HUES48 (cell line): ENCODE measurements around the gene TTC39C.
A peak's percentile ranks its signal among the peaks of the same experiment; 100 is the strongest.

ENCODE experiments used
- H3K27ac ChIP-seq: one replicate; pipeline ENCODE4 v1.7.0; 2013; ENCODE audit warnings: low read depth, low read length, inconsistent platforms
- H3K27me3 ChIP-seq: 2 replicates; pipeline ENCODE4 v1.6.1; 2013; ENCODE audit warnings: mild to moderate bottlenecking, low read length; ENCODE audit not compliant: control insufficient read depth, insufficient read depth
- H3K36me3 ChIP-seq: 2 replicates; pipeline ENCODE4 v1.6.1; 2013; ENCODE audit warnings: low read length; ENCODE audit not compliant: control insufficient read depth, insufficient read depth
- H3K4me1 ChIP-seq: 2 replicates; pipeline ENCODE4 v1.6.1; 2013; ENCODE audit warnings: mild to moderate bottlenecking, low read length; ENCODE audit not compliant: control insufficient read depth, insufficient read depth
- H3K4me3 ChIP-seq: 2 replicates; pipeline ENCODE4 v1.5.1; 2013; ENCODE audit warnings: mild to moderate bottlenecking, low read depth, low read length
- H3K9ac ChIP-seq: 2 replicates; pipeline ENCODE4 v1.6.1; 2013; ENCODE audit warnings: mild to moderate bottlenecking, low read depth, low read length, moderate library complexity
- H3K9me3 ChIP-seq: 2 replicates; pipeline ENCODE4 v1.6.1; 2013; ENCODE audit warnings: low read length; ENCODE audit not compliant: control insufficient read depth, insufficient read depth

TTC39C gene

GRCh38 chr18:24094561-24094960 lies 80.0 kb downstream of the TTC39C start:
- Histone ChIP-seq H3K27me3 (no peaks in the 10 kb centered on the region), H3K4me1 (no peaks in the 10 kb centered on the region), H3K36me3 (peaks cover 11% of the 10 kb centered on the region; the same call in 1 of the 2 replicates), H3K27ac (no peak overlapping the region), H3K9me3 (peaks cover 3% of the 10 kb centered on the region; the same call in 1 of the 2 replicates), H3K4me3 (no peak overlapping the region), H3K9ac (no peak overlapping the region)

GRCh38 chr18:24095976-24096375 lies 81.4 kb downstream of the TTC39C start:
- no peaks in the 10 kb centered on the region for H3K4me1 ChIP-seq
- no peak overlapping the region for H3K27ac ChIP-seq
- no peak overlapping the region for H3K4me3 ChIP-seq
- H3K27me3 ChIP-seq, result no peaks in the 10 kb centered on the region
- peaks cover 11% of the 10 kb centered on the region; the same call in 1 of the 2 replicates for H3K36me3 ChIP-seq
- peaks cover 3% of the 10 kb centered on the region; the same call in 1 of the 2 replicates for H3K9me3 ChIP-seq
- H3K9ac ChIP-seq, result no peak overlapping the region

DNA sequence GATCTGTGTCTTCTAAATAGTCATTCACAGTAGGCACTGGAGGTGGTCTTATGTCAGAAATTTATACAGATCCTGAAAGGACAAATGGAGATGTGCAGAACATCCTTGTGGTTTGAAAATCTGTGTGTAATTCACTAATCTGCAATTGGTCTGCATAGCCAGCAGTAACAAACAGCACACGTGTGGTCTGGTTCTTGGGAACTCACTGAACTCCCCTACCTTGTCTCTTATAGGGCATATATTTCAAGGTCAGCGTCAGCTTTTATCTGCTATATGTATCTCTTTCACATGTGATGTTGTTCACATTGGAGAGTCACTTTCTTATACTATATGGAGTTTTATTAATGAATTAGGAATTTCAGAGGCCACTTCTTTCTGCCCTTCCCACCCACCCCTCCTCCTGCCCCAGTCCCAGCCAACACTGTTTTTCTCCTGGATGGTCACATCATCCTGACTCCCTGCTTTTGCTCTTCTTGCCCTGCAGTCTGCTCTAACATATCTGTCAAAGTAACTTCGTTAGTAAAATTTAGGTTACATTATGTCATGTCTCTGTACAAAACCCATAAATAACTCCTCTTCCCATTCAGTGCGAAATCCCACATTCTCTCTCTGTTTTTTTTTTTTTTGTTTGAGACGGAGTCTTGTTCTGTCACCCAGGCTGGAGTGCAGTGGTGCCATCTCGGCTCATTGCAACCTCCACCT lies 88.9 kb downstream of the TTC39C start:
- Histone ChIP-seq H3K27me3 (no peaks in the 10 kb centered on the region), H3K36me3 (0 out of 2 replicates have a peak, but pooled peaks cover 3% of the 10 kb centered on the region), H3K9me3 (no peaks in the 10 kb centered on the region), H3K9ac (no peak overlapping the region), H3K4me3 (no peak overlapping the region), H3K4me1 (no peaks in the 10 kb centered on the region), H3K27ac (no peak overlapping the region)

DNA sequence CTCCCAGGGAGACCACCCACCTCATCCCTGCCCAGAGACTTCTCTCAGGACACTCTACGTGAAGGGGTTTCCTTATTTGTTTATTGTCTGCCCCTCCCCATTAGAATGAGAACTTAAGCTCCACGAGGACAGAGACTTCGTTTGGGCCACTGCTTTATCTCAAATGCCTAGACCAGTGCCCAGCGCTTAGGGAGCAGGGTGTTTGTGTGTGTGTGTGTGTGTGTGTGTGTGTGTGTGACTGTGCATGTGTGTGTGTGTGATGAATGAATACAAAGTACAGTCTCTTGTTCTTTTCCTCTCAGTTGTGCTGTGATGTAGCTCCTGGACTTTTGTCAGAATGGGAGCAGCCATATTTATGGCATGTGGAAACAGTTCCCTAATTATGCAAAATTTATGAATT lies 89.9 kb downstream of the TTC39C start:
- Histone ChIP-seq H3K27me3 (no peaks in the 10 kb centered on the region), H3K9ac (no peak overlapping the region), H3K9me3 (no peaks in the 10 kb centered on the region), H3K4me1 (no peaks in the 10 kb centered on the region), H3K36me3 (0 out of 2 replicates have a peak, but pooled peaks cover 3% of the 10 kb centered on the region), H3K27ac (no peak overlapping the region), H3K4me3 (no peak overlapping the region)

GRCh38 chr18:24108641-24109040 lies 94.1 kb downstream of the TTC39C start:
- Histone ChIP-seq H3K4me1 (peaks cover 5% of the 10 kb centered on the region), H3K27ac (no peak overlapping the region), H3K36me3 (no peaks in the 10 kb centered on the region), H3K9ac (no peak overlapping the region), H3K9me3 (no peaks in the 10 kb centered on the region), H3K4me3 (no peak overlapping the region), H3K27me3 (no peaks in the 10 kb centered on the region)

GRCh38 chr18:24111936-24112335 lies 97.4 kb downstream of the TTC39C start:
- peaks cover 8% of the 10 kb centered on the region; the same call in 1 of the 2 replicates for H3K36me3 ChIP-seq

DNA sequence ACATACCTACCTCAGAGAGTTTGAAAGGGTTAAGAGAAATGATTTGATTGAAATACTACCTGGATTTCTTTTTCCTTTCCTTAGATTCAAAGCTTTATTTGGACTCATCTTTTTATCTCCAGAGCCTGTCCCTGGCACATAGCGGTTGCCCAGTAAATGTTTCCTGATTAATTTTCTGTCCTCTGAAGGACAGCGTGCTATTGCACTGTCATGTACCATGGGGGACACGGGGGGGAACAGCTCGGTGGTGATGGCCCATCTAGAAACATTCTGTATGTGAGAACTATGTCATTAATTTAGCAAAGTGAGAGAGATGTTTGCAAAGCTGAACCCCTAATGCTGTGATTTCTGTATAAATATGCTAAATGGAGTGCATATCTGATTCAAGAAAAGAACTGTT lies 97.9 kb downstream of the TTC39C start:
- Histone ChIP-seq H3K27me3 (no peaks in the 10 kb centered on the region), H3K36me3 (peaks cover 8% of the 10 kb centered on the region; the same call in 1 of the 2 replicates), H3K9me3 (no peaks in the 10 kb centered on the region), H3K4me3 (no peak overlapping the region), H3K9ac (no peak overlapping the region), H3K4me1 (peaks cover 5% of the 10 kb centered on the region), H3K27ac (peak overlapping the region; percentile 2)

More at GRCh38 chr18:24111936-24112335, 97.4 kb downstream of the TTC39C start:
- Histone ChIP-seq H3K9ac (no peak overlapping the region), H3K27me3 (no peaks in the 10 kb centered on the region), H3K4me1 (peaks cover 5% of the 10 kb centered on the region), H3K9me3 (no peaks in the 10 kb centered on the region), H3K4me3 (no peak overlapping the region), H3K27ac (no peak overlapping the region)

- Histone ChIP-seq H3K9me3 (no peaks in the 10 kb centered on the region), H3K9ac (no peak overlapping the region), H3K27me3 (no peaks in the 10 kb centered on the region), H3K36me3 (peaks cover 8% of the 10 kb centered on the region; the same call in 1 of the 2 replicates), H3K4me3 (no peak overlapping the region), H3K27ac (peak overlapping the region; percentile 2), H3K4me1 (peaks cover 5% of the 10 kb centered on the region)
These were observed 98.5 kb downstream of the TTC39C start for GRCh38 chr18:24112874-24113615.

- H3K36me3 ChIP-seq, result peaks cover 15% of the 10 kb centered on the region; the same call in 1 of the 2 replicates
- H3K9ac ChIP-seq, result no peak overlapping the region
- H3K27ac ChIP-seq, result no peak overlapping the region
- no peaks in the 10 kb centered on the region for H3K9me3 ChIP-seq
- no peaks in the 10 kb centered on the region for H3K27me3 ChIP-seq
- H3K4me1 ChIP-seq, result peaks cover 5% of the 10 kb centered on the region
- no peak overlapping the region for H3K4me3 ChIP-seq
These were observed 100.5 kb downstream of the TTC39C start for GRCh38 chr18:24114924-24115549.

- Histone ChIP-seq H3K36me3 (peaks cover 18% of the 10 kb centered on the region), H3K9me3 (no peaks in the 10 kb centered on the region), H3K27me3 (no peaks in the 10 kb centered on the region), H3K4me3 (no peak overlapping the region), H3K9ac (no peak overlapping the region), H3K4me1 (peaks cover 5% of the 10 kb centered on the region), H3K27ac (no peak overlapping the region)
These were observed 101.1 kb downstream of the TTC39C start for GRCh38 chr18:24115628-24116027.
